H1 (cell line): ENCODE results near the gene PIP4K2C. TPM values are rescaled to one million over a fixed set of nuclear protein-coding genes. Genes with fewer than 3 reads are reported as not detected.

Experiments used
- CTCF ChIA-PET: fragments of 300-600 bp; sonication (Branson Sonifier 250); formaldehyde crosslinking; loops from one replicate; lab custom pipeline; 2021; ENCODE audit not compliant: partially characterized antibody; lab: Charles Lee
- POLR2A ChIA-PET: fragments of 300-600 bp; sonication (Branson Sonifier 250); formaldehyde crosslinking; loops from one replicate; lab custom pipeline; 2021; ENCODE audit warnings: inconsistent platforms; ENCODE audit not compliant: partially characterized antibody; lab: Charles Lee
- DNase-seq, 2 experiments: peaks; one replicate each; pipeline versions ENCODE4 v3.0.0 to v3.0.0-alpha.2; 2010 to 2022; ENCODE audit warnings: low spot score in 2 of 2, low read depth in 1 of 2, mixed read lengths in 1 of 2
- FAIRE-seq: peaks from 2 replicates; lab custom pipeline; 2011; peaks lifted over from hg19 to GRCh38; lab: Jason Lieb, UNC
- H2AFZ ChIP-seq: 2 replicates; pipeline ENCODE4 v1.8.1; 2012; ENCODE audit warnings: low read length, inconsistent platforms
- H2AK5ac ChIP-seq: 2 replicates; pipeline ENCODE4 v1.6.1; 2013; ENCODE audit warnings: low read depth, low read length
- H2BK120ac ChIP-seq: replicated peaks from 2 replicates; pipeline ENCODE3; 2013; ENCODE audit warnings: low read depth, low read length, inconsistent platforms
- H2BK12ac ChIP-seq: 2 replicates; pipeline ENCODE4 v1.6.1; 2013; ENCODE audit warnings: low read depth, low read length
- H2BK15ac ChIP-seq: 2 replicates; pipeline ENCODE4 v1.6.1; 2013; ENCODE audit warnings: low read length
- H2BK20ac ChIP-seq: 2 replicates; pipeline ENCODE4 v1.6.1; 2013; ENCODE audit warnings: low read length
- H2BK5ac ChIP-seq: 2 replicates; pipeline ENCODE4 v1.6.1; 2013; ENCODE audit warnings: low read depth, low read length
- H3K14ac ChIP-seq: 2 replicates; pipeline ENCODE4 v1.6.1; 2013; ENCODE audit warnings: inconsistent platforms; ENCODE audit not compliant: insufficient read length
- H3K18ac ChIP-seq: 2 replicates; pipeline ENCODE4 v1.6.1; 2013; ENCODE audit warnings: low read length; ENCODE audit errors: extremely low read depth
- H3K23ac ChIP-seq: 2 replicates; pipeline ENCODE4 v1.6.1; 2013; ENCODE audit warnings: inconsistent platforms; ENCODE audit not compliant: insufficient read length
- H3K23me2 ChIP-seq: 2 replicates; pipeline ENCODE4 v1.6.1; 2013; ENCODE audit warnings: low read depth, low read length
- H3K27ac ChIP-seq: 2 replicates; pipeline ENCODE4 v1.6.1; 2011; ENCODE audit warnings: low read depth, low read length, inconsistent platforms
- H3K27me3 ChIP-seq, 4 experiments: replicated peaks in 1 of 4; 1 replicate in 1 of 4; 2 replicates in 3 of 4; pipeline versions ENCODE4 v1.6.1 to v1.8.1; 2011 to 2013; ENCODE audit warnings: low read length in 3 of 4, mild to moderate bottlenecking in 3 of 4, inconsistent platforms in 2 of 4, mixed read lengths in 2 of 4, moderate library complexity in 1 of 4; ENCODE audit not compliant: control insufficient read depth in 3 of 4, insufficient read depth in 3 of 4; ENCODE audit errors: extremely low read depth in 1 of 4
- H3K36me3 ChIP-seq, 4 experiments: 2 replicates each; pipeline versions ENCODE4 v1.6.1 to v1.8.1; 2011 to 2013; ENCODE audit warnings: mild to moderate bottlenecking in 4 of 4, low read length in 3 of 4, moderate library complexity in 2 of 4, control low read depth in 1 of 4, inconsistent platforms in 1 of 4; ENCODE audit not compliant: insufficient read depth in 4 of 4, control insufficient read depth in 2 of 4
- H3K4ac ChIP-seq: replicated peaks from 2 replicates; pipeline ENCODE3; 2013; ENCODE audit warnings: low read length, low read depth, mixed read lengths, inconsistent platforms; ENCODE audit not compliant: insufficient read length
- H3K4me1 ChIP-seq, 4 experiments: replicated peaks in 1 of 4; 1 replicate in 1 of 4; 2 replicates in 3 of 4; pipeline versions ENCODE4 v1.6.1 to v1.8.1; 2011 to 2013; ENCODE audit warnings: low read length in 3 of 4, inconsistent platforms in 2 of 4, mixed read lengths in 1 of 4; ENCODE audit not compliant: insufficient read depth in 4 of 4, control insufficient read depth in 3 of 4
- H3K4me2 ChIP-seq, 2 experiments: 2 replicates each; pipeline versions ENCODE4 v1.6.1 to v1.8.1; 2011 to 2013; ENCODE audit warnings: low read depth in 2 of 2, low read length in 2 of 2, control low read depth in 1 of 2, inconsistent platforms in 1 of 2, mild to moderate bottlenecking in 1 of 2; ENCODE audit not compliant: insufficient read depth in 1 of 2
- H3K4me3 ChIP-seq, 4 experiments: fragments of 200-600, 300-600 bp in 1 of 4; sonication (generic), shearing (Covaris generic), sonication (Bioruptor Twin) in 1 of 4; 2 replicates each; pipeline versions ENCODE4 v1.5.1 to v1.8.1; 2011 to 2016; ENCODE audit warnings: low read length in 4 of 4, low read depth in 3 of 4, control low read depth in 2 of 4, inconsistent platforms in 2 of 4, mild to moderate bottlenecking in 2 of 4, mixed read lengths in 1 of 4, moderate library complexity in 1 of 4; ENCODE audit not compliant: insufficient read depth in 2 of 4; ENCODE audit errors: extremely low read depth in 1 of 4
- H3K56ac ChIP-seq: replicated peaks from 2 replicates; pipeline ENCODE3; 2013; ENCODE audit warnings: low read depth, mild to moderate bottlenecking, mixed read lengths, low read length, inconsistent platforms; ENCODE audit not compliant: insufficient read length
- H3K79me1 ChIP-seq: 2 replicates; pipeline ENCODE4 v1.6.1; 2013; ENCODE audit warnings: low read depth, low read length, control low read depth
- H3K79me2 ChIP-seq, 2 experiments: 2 replicates each; pipeline versions ENCODE4 v1.6.1 to v1.8.1; 2012 to 2013; ENCODE audit warnings: low read length in 2 of 2, mild to moderate bottlenecking in 2 of 2, inconsistent platforms in 1 of 2; ENCODE audit not compliant: insufficient read depth in 2 of 2, control insufficient read depth in 1 of 2
- H3K9ac ChIP-seq, 4 experiments: replicated peaks in 1 of 4; 1 replicate in 1 of 4; 2 replicates in 3 of 4; pipeline versions ENCODE4 v1.6.1 to v1.8.1; 2011 to 2013; ENCODE audit warnings: low read depth in 3 of 4, low read length in 3 of 4, control low read depth in 2 of 4, mild to moderate bottlenecking in 2 of 4, moderate library complexity in 2 of 4, inconsistent platforms in 1 of 4; ENCODE audit errors: extremely low read depth in 1 of 4
- H3K9me3 ChIP-seq, 2 experiments: 2 replicates each; pipeline versions ENCODE4 v1.6.1 to v1.8.1; 2012 to 2013; ENCODE audit warnings: mild to moderate bottlenecking in 2 of 2, moderate library complexity in 2 of 2, control low read depth in 1 of 2, inconsistent platforms in 1 of 2, low read depth in 1 of 2, low read length in 1 of 2, mixed read lengths in 1 of 2; ENCODE audit not compliant: insufficient read depth in 2 of 2
- H4K20me1 ChIP-seq, 2 experiments: replicated peaks in 1 of 2; 2 replicates each; pipeline versions ENCODE3 to v1.8.1; 2011 to 2013; ENCODE audit warnings: inconsistent platforms in 2 of 2, low read length in 2 of 2, mild to moderate bottlenecking in 1 of 2; ENCODE audit not compliant: insufficient read depth in 2 of 2, control insufficient read depth in 1 of 2
- H4K5ac ChIP-seq: 2 replicates; pipeline ENCODE4 v1.6.1; 2013; ENCODE audit warnings: low read length, low read depth, mixed read lengths, inconsistent platforms; ENCODE audit not compliant: insufficient read length
- H4K8ac ChIP-seq: 2 replicates; pipeline ENCODE4 v1.8.0; 2013; ENCODE audit warnings: mild to moderate bottlenecking, moderate library complexity, low read length, inconsistent platforms; ENCODE audit not compliant: insufficient read depth; ENCODE audit errors: extremely low read depth
- H4K91ac ChIP-seq: replicated peaks from 2 replicates; pipeline ENCODE3; 2013; ENCODE audit warnings: low read length, mixed read lengths, inconsistent platforms; ENCODE audit not compliant: insufficient read length
- CEBPB ChIP-seq: IDR thresholded peaks from 2 replicates; pipeline ENCODE4 v1.6.1; 2012; ENCODE audit warnings: low read depth, low read length
- CTCF ChIP-seq, 3 experiments: IDR thresholded peaks; 1 replicate in 2 of 3; 2 replicates in 1 of 3; pipeline versions ENCODE4 v1.5.1 to v1.6.1; 2011; ENCODE audit warnings: low read length in 3 of 3, mild to moderate bottlenecking in 3 of 3, inconsistent platforms in 2 of 3, low read depth in 1 of 3, moderate library complexity in 1 of 3; ENCODE audit not compliant: insufficient read depth in 1 of 3; ENCODE audit errors: control extremely low read depth in 1 of 3
- HDAC2 ChIP-seq, 2 experiments: fragments of 300-600 bp in 1 of 2; sonication (generic) in 1 of 2; IDR thresholded peaks; 2 replicates each; pipeline ENCODE4 v1.6.1; 2011 to 2012; ENCODE audit warnings: low read depth in 2 of 2, low read length in 2 of 2, mild to moderate bottlenecking in 2 of 2, moderate library complexity in 2 of 2, borderline replicate concordance in 1 of 2, inconsistent platforms in 1 of 2
- HDAC6 ChIP-seq: IDR thresholded peaks from one replicate; pipeline ENCODE4 v1.7.1; 2012; ENCODE audit warnings: low read depth, mild to moderate bottlenecking, inconsistent platforms, low read length, moderate library complexity
- JUN ChIP-seq: IDR thresholded peaks from 2 replicates; pipeline ENCODE4 v1.6.1; 2011; ENCODE audit warnings: low read depth, mild to moderate bottlenecking, improper control_type of control experiment, low read length
- KDM4A ChIP-seq: IDR thresholded peaks from one replicate; pipeline ENCODE4 v1.7.1; 2012; ENCODE audit warnings: low read depth, mild to moderate bottlenecking, moderate library complexity, low read length, inconsistent platforms; ENCODE audit not compliant: severe bottlenecking
- POLR2A ChIP-seq, 2 experiments: IDR thresholded peaks; 1 replicate in 1 of 2; 2 replicates in 1 of 2; pipeline ENCODE4 v1.6.1; 2011; ENCODE audit warnings: low read depth in 2 of 2, low read length in 2 of 2, mild to moderate bottlenecking in 2 of 2; ENCODE audit errors: control extremely low read depth in 1 of 2
- RNF2 ChIP-seq: fragments of 200-900, 300-1000 bp; sonication (generic); IDR thresholded peaks from 2 replicates; pipeline ENCODE4 v1.7.1; 2016; ENCODE audit warnings: borderline replicate concordance, low read depth, mild to moderate bottlenecking, antibody characterized with exemption, low read length; ENCODE audit not compliant: poor library complexity, severe bottlenecking; ENCODE audit errors: missing control alignments
- SAP30 ChIP-seq: fragments of 300-600 bp; sonication (generic); IDR thresholded peaks from 2 replicates; pipeline ENCODE4 v1.7.1; 2012; ENCODE audit warnings: low read length, moderate library complexity, mild to moderate bottlenecking, inconsistent platforms; ENCODE audit not compliant: insufficient read depth, insufficient replicate concordance
- TCF12 ChIP-seq: IDR thresholded peaks from 2 replicates; pipeline ENCODE4 v1.6.1; 2011; ENCODE audit warnings: low read depth, mild to moderate bottlenecking, low read length
- WGBS, 2 experiments: shearing (Covaris generic) in 1 of 2; methylation state at CpG; one replicate each; pipeline versions ENCODE4 v1.1.6 to v1.1.7; 2013 to 2015; ENCODE audit warnings: low lambda C conversion rate in 2 of 2, mixed read lengths in 2 of 2, inconsistent platforms in 1 of 2, low coverage in 1 of 2, missing lambda C conversion rate in 1 of 2; ENCODE audit not compliant: insufficient replicate concordance in 2 of 2, insufficient coverage in 1 of 2, insufficient read length in 1 of 2; ENCODE audit errors: extremely low coverage in 1 of 2, missing lambda C conversion rate in 1 of 2; 5-methylcytosine and 5-hydroxymethylcytosine counted together
- polyA plus RNA-seq, 7 experiments: library from polyadenylated mRNA; depleted of rRNA in 3 of 7; stranded (reverse) in 5 of 7; unstranded in 2 of 7; fragments of >200 nt in 5 of 7; fragments of 200-250 nt in 2 of 7; gene quantifications; 1 replicate in 5 of 7; 2 replicates in 1 of 7; 4 replicates in 1 of 7; pipeline versions ENCODE4 v1.2.1 to v1.2.3, GENCODE V29; 2011 to 2013; ENCODE audit warnings: missing spikeins in 2 of 7, mixed read lengths in 2 of 7
- total RNA-seq: library from RNA; stranded (reverse); fragmentation: NEBNext Ultra II Directional; extraction: Animal tissue kit (Norgen Biotek cat#: 25700); gene quantifications from 2 replicates; pipeline ENCODE4 v1.2.1, GENCODE V29; 2021

Gene PIP4K2C
- total and polyA plus RNA-seq, 2 of the 8 experiments (the other 6 are each of a cell fraction or from before 2014, with no cell fraction given): 25.0 to 27.1 TPM

- Histone ChIP-seq H3K36me3 (peaks cover 12 to 62% (median 38%) of the 10 kb centered on the region in 4 experiments), H2BK20ac (no peak overlapping the region), H3K4me3 (no peak overlapping the region), H3K79me1 (no peaks in the 10 kb centered on the region), H3K14ac (no peak overlapping the region), H2BK12ac (no peak overlapping the region), H4K8ac (no peak overlapping the region), H3K9ac (no peak overlapping the region), H3K56ac (no peak overlapping the region), H3K23ac (no peak overlapping the region), H2AK5ac (no peak overlapping the region), H2AFZ (no peak overlapping the region), H3K18ac (no peak overlapping the region), H4K91ac (no peak overlapping the region), H4K20me1 (no peaks in the 10 kb centered on the region), H2BK5ac (no peak overlapping the region), H3K4me2 (no peak overlapping the region), H3K27me3 (no peaks in the 10 kb centered on the region), H2BK120ac (no peak overlapping the region), H3K9me3 (no peaks in the 10 kb centered on the region), H3K79me2 (no peaks in the 10 kb centered on the region), H3K27ac (no peak overlapping the region), H3K23me2 (no peaks in the 10 kb centered on the region), H3K4ac (no peak overlapping the region), H3K4me1 (no peaks in the 10 kb centered on the region), H2BK15ac (no peak overlapping the region), H4K5ac (no peak overlapping the region)
- TF ChIP-seq CEBPB: no peak
- TF ChIP-seq POLR2A (IDR thresholded peaks at IDR 0.05; ENCODE audit: control extremely low read depth in 1 of 2, low read depth in 2 of 2, low read length in 2 of 2): no peak
- no peak for TF ChIP-seq HDAC2 (IDR thresholded peaks at IDR 0.05; ENCODE audit: borderline replicate concordance in 1 of 2, low read depth in 2 of 2, low read length in 2 of 2)
- TF ChIP-seq KDM4A: no peak
- no peak for TF ChIP-seq SAP30
- TF ChIP-seq TCF12: no peak
- no peak for TF ChIP-seq JUN
- TF ChIP-seq CTCF (IDR thresholded peaks at IDR 0.05; ENCODE audit: control extremely low read depth in 1 of 3, insufficient read depth in 1 of 3, low read depth in 1 of 3, low read length in 3 of 3): no peak
- no peak for TF ChIP-seq HDAC6
- no peak for TF ChIP-seq RNF2
- no peak for DNase-seq
- no peak for FAIRE-seq
- ChIA-PET POLR2A (interaction anchor here (0.7 to 1.3 kb wide), 3 partner anchors 21 to 52 kb away, joined by 3 to 4 read pairs (median 3); partner anchors contain the start of gene PIP4K2C), CTCF (interaction anchor here (0.7 to 6.1 kb wide), 5 partner anchors 14 to 184 kb away, joined by 3 to 62 read pairs (median 3); partner anchors contain the start of gene B4GALNT1)
- 87% methylated on average over 18 of the region's 18 CpGs; no CpG with 5 or more reads in 1 of the 2 experiments for WGBS, 2 experiments
Observed at GRCh38 chr12:57569858-57570257, 21.1 kb upstream of the PIP4K2C start.
